GM21528 (cell line): ENCODE measurements around the gene LSM12.
"Not testable (repeated sequence)": the region's sequence is repeated elsewhere in the genome, so short reads cannot be mapped to it uniquely, and the experiment has no call there.

Experiments
- ATAC-seq: cut with Tn5 transposase; IDR thresholded peaks from one replicate; pipeline ENCODE4 v1.9.1; 2021; ENCODE audit warnings: mild to moderate bottlenecking, moderate library complexity; ENCODE audit not compliant: unreplicated experiment, low FRiP score

LSM12 gene

GRCh38 chr17:44010966-44011647, 55.4 kb downstream of the LSM12 start:
- ATAC-seq: no peak

- no peak for ATAC-seq
Observed at GRCh38 chr17:44008205-44008909, 58.1 kb downstream of the LSM12 start.

GRCh38 chr17:44007346-44008204, 58.9 kb downstream of the LSM12 start:
- peak; percentile 29 for ATAC-seq

- peak; percentile 66 for ATAC-seq
Observed at GRCh38 chr17:44006598-44007345, 59.7 kb downstream of the LSM12 start.

- no peak for ATAC-seq
Observed at GRCh38 chr17:44006272-44006597, 60.2 kb downstream of the LSM12 start.

GRCh38 chr17:44005527-44006271, 60.8 kb downstream of the LSM12 start:
- ATAC-seq: no peak

- ATAC-seq: no peak
Observed at GRCh38 chr17:44004761-44005526, 61.5 kb downstream of the LSM12 start.

- no peak for ATAC-seq
Observed at GRCh38 chr17:44004077-44004760, 62.3 kb downstream of the LSM12 start, which contains the start of gene NAGS. Gene NAGS (plus strand): TSS chr17:44004622. CDS start chr17:44004664, 42 bp downstream.

GRCh38 chr17:44002141-44002848, 64.2 kb downstream of the LSM12 start:
- ATAC-seq: no peak

- no peak for ATAC-seq
Observed at GRCh38 chr17:44001461-44001920, 65.0 kb downstream of the LSM12 start.

GRCh38 chr17:44000871-44001460, 65.5 kb downstream of the LSM12 start:
- no peak for ATAC-seq

- no peak for ATAC-seq
Observed at GRCh38 chr17:44000141-44000860, 66.2 kb downstream of the LSM12 start.

- ATAC-seq: no peak
Observed at GRCh38 chr17:43999024-43999423, 67.4 kb downstream of the LSM12 start.

GRCh38 chr17:43998552-43998951, 67.9 kb downstream of the LSM12 start:
- no peak for ATAC-seq

- not testable (repeated sequence) for ATAC-seq
Observed at GRCh38 chr17:43997180-43997579, 69.3 kb downstream of the LSM12 start.

- no peak for ATAC-seq
Observed at GRCh38 chr17:43995150-43995471, 71.4 kb downstream of the LSM12 start.
